HepG2 (cell line): Measurements from ENCODE around the gene ERMP1. TPM values are rescaled to one million over a fixed set of nuclear protein-coding genes. Genes with fewer than 3 reads are reported as not detected.
A peak's percentile ranks its signal among the peaks of the same experiment; 100 is the strongest.

Source experiments
- AGO2 ChIP-seq: fragments of 200-400 bp; formaldehyde crosslinking; optimal IDR thresholded peaks from 2 replicates; pipeline ENCODE3; 2017; ENCODE audit warnings: mild to moderate bottlenecking, low read depth, low read length, moderate library complexity
- CREB1 ChIP-seq, 2 experiments: fragments of 450-650 bp in 1 of 2; IDR thresholded peaks; 2 replicates each; pipeline ENCODE4 v1.6.1; 2016 to 2017; ENCODE audit warnings: control low read depth in 1 of 2, mild to moderate bottlenecking in 1 of 2, missing compliant biosample characterization in 1 of 2, missing genetic modification characterization in 1 of 2
- DBP ChIP-seq: sonication (generic); formaldehyde crosslinking; IDR thresholded peaks from 2 replicates; pipeline ENCODE4 v1.4.0; 2020; ENCODE audit warnings: missing genetic modification reagents; ENCODE audit errors: not compliant biosample characterization
- GABPB1 ChIP-seq: IDR thresholded peaks from 2 replicates; pipeline ENCODE4 v1.6.1; 2016; ENCODE audit warnings: mild to moderate bottlenecking, missing genetic modification reagents, moderate library complexity, missing compliant biosample characterization
- HIC2 ChIP-seq: sonication (generic); formaldehyde crosslinking; IDR thresholded peaks from 2 replicates; pipeline ENCODE4 v1.9.0; 2022; ENCODE audit warnings: low read depth, missing genetic modification reagents
- KMT2B ChIP-seq: IDR thresholded peaks from 2 replicates; pipeline ENCODE4 v1.6.1; 2016; ENCODE audit warnings: missing genetic modification reagents, missing compliant biosample characterization
- MTF1 ChIP-seq: sonication (generic); formaldehyde crosslinking; IDR thresholded peaks from 2 replicates; pipeline ENCODE4 v1.5.0; 2020; ENCODE audit warnings: missing genetic modification reagents
- MXI1 ChIP-seq: IDR thresholded peaks from 3 replicates; pipeline ENCODE4 v1.6.1; 2012; ENCODE audit warnings: low read depth, low read length, inconsistent platforms, borderline replicate concordance
- PLRG1 ChIP-seq: fragments of 450-650 bp; conservative IDR thresholded peaks from 2 replicates; pipeline ENCODE4 v1.6.1; 2016
- RBFOX2 ChIP-seq: fragments of 200-400 bp; formaldehyde crosslinking; IDR thresholded peaks from 2 replicates; pipeline ENCODE4 v1.6.1; 2017; ENCODE audit warnings: low read depth, mild to moderate bottlenecking, low read length
- SP140L ChIP-seq: sonication (generic); formaldehyde crosslinking; IDR thresholded peaks from 2 replicates; pipeline ENCODE4 v1.4.0; 2020; ENCODE audit warnings: missing genetic modification reagents, borderline replicate concordance
- ZNF451 ChIP-seq: sonication (generic); formaldehyde crosslinking; IDR thresholded peaks from 2 replicates; pipeline ENCODE4 v1.5.0; 2020; ENCODE audit warnings: mild to moderate bottlenecking, missing genetic modification reagents
- ZNF644 ChIP-seq: IDR thresholded peaks from 2 replicates; pipeline ENCODE4 v1.6.1; 2016; ENCODE audit warnings: low read depth
- ZNF816 ChIP-seq: sonication (generic); formaldehyde crosslinking; IDR thresholded peaks from 2 replicates; pipeline ENCODE4 v1.8.0; 2022; ENCODE audit warnings: missing genetic modification reagents, mild to moderate bottlenecking, borderline replicate concordance
- polyA plus RNA-seq, 8 experiments: library from polyadenylated mRNA; depleted of rRNA in 3 of 8; stranded (reverse) in 7 of 8; unstranded in 1 of 8; fragments of >200 nt; fragmentation: Illumina TruSeq in 4 of 8; extraction: Trizol in 4 of 8; gene quantifications; 2 replicates each; pipeline versions ENCODE4 v1.2.1 to v1.2.3, GENCODE V29; 2011 to 2016; ENCODE audit warnings: low read depth in 4 of 8, missing spikeins in 1 of 8, mixed read lengths in 1 of 8; ENCODE audit not compliant: insufficient read depth in 1 of 8
- total RNA-seq, 5 experiments: library from RNA; depleted of rRNA; stranded (reverse); fragments of >200 nt; fragmentation: Illumina TruSeq; extraction: Trizol; gene quantifications; 2 replicates each; pipeline ENCODE4 v1.2.3, GENCODE V29; 2016; ENCODE audit warnings: low read depth in 1 of 5
- TF ChIP-seq, protein P1 (sequence below): IDR thresholded peaks from 2 replicates; pipeline ENCODE4 v1.6.1; 2016; ENCODE audit warnings: mild to moderate bottlenecking, missing biosample characterization, missing genetic modification reagents
- TF ChIP-seq, protein P2 (sequence below): sonication (generic); formaldehyde crosslinking; IDR thresholded peaks from 2 replicates; pipeline ENCODE4 v1.4.0; 2020; ENCODE audit warnings: mild to moderate bottlenecking, missing genetic modification reagents

ERMP1 gene
- total and polyA plus RNA-seq, 2 of the 13 experiments (the other 11 are each of a cell fraction or from before 2014, with no cell fraction given) = 40.9 to 65.4 TPM

- TF ChIP-seq HIC2 (CRISPR knock-in tag) (0 out of 2 replicates have a peak, but pooled peaks have one; percentile 32), MXI1 (peak; percentile 42; the same call in 1 of the 3 replicates), ZNF644 (CRISPR knock-in tag) (peak; percentile 54; the same call in 1 of the 2 replicates), GABPB1 (CRISPR knock-in tag) (peak; percentile 90), MTF1 (CRISPR knock-in tag) (peak; percentile 50; the same call in 1 of the 2 replicates), ZNF816 (CRISPR knock-in tag) (peak; percentile 35; the same call in 1 of the 2 replicates), SP140L (CRISPR knock-in tag) (no peak), CREB1 (IDR thresholded peaks at IDR 0.05) (peak; percentile 50; the same call in 1 of the 2 replicates), CREB1 (CRISPR knock-in tag; IDR thresholded peaks at IDR 0.05) (no peak), KMT2B (CRISPR knock-in tag) (peak; percentile 82), ZNF451 (no peak; the same call in 1 of the 2 replicates), DBP (CRISPR knock-in tag) (peak; percentile 89), RBFOX2 (peak; percentile 97), AGO2 (peak; percentile 95), PLRG1 (no peak)
- TF ChIP-seq, protein P1, sequence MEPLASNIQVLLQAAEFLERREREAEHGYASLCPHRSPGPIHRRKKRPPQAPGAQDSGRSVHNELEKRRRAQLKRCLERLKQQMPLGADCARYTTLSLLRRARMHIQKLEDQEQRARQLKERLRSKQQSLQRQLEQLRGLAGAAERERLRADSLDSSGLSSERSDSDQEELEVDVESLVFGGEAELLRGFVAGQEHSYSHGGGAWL (CRISPR knock-in tag) = peak; percentile 90
- TF ChIP-seq, protein P2, sequence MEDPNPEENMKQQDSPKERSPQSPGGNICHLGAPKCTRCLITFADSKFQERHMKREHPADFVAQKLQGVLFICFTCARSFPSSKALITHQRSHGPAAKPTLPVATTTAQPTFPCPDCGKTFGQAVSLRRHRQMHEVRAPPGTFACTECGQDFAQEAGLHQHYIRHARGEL (CRISPR knock-in tag) = 0 out of 2 replicates have a peak, but pooled peaks have one; percentile 45
These were observed at the start of gene ERMP1 (continued) for GRCh38 chr9:5832538-5833529.
